GM19452 (cell line): ENCODE measurements around the gene CLCNKA.
"Not testable (repeated sequence)": the region's sequence is repeated elsewhere in the genome, so short reads cannot be mapped to it uniquely, and the experiment has no call there.

Experiments used
- ATAC-seq: cut with Tn5 transposase; IDR thresholded peaks from one replicate; pipeline ENCODE4 v1.9.1; 2021; ENCODE audit not compliant: unreplicated experiment

The CLCNKA gene

DNA sequence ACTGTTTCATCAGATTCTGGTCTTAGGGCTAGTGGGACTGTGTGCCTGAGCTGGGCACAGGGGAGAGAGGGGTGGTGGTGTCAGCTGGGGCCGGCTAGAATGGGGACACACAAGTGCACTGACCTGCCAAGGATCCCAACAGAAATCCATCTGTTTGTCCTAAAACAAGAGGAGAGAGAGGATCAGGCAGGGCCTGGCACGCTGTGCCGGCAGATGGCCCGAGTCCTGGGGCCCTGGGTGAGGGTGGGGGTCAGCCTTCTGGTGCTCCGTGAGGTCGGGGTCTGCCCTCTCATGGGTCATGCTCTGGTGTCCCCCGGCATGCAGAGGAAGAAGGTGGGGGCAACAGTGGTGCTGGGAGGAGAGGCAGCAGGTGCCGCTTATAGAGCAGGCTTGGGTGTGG lies 18.0 kb downstream of the CLCNKA start:
- ATAC-seq = not testable (repeated sequence)

DNA sequence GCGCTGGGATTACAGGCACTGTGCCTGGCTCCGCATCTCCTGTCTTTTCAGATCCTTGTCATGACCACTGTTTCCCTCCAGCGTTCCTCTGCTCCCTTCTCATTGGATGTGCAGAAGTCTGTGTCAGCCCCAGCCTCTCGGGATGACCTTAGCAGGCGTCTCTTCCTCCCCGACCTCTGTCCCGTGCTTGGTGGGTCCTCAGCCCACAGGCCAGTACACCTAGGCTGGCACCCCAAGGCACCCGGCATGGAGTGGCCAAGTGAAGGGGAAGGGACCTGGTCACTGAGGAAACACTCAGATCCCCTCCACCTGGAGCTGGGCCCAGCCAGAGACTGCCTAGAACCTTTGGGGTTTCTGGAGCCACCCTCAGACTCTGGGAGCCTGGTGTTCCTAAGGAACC lies 19.4 kb downstream of the CLCNKA start:
- no peak for ATAC-seq

DNA sequence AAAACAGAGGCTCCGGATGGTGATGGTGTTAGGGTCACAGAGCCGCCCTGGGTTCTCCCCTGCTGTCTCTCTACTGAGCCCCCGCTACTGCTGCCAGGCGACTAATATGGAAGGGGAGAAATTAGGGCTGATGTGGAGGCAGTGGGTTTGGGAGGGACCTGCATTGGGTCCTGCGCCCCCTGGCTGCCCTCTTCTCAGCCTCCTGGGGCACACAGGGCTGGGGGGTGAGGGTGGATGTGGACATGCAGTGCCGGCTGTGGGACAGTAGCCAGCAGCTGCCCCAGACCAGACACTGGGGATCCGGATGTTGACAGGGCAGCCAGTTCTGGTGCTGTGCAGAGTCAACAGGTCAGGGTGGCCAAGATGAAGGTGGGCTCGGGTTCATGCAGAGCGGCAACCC lies 20.3 kb downstream of the CLCNKA start:
- ATAC-seq = no peak

DNA sequence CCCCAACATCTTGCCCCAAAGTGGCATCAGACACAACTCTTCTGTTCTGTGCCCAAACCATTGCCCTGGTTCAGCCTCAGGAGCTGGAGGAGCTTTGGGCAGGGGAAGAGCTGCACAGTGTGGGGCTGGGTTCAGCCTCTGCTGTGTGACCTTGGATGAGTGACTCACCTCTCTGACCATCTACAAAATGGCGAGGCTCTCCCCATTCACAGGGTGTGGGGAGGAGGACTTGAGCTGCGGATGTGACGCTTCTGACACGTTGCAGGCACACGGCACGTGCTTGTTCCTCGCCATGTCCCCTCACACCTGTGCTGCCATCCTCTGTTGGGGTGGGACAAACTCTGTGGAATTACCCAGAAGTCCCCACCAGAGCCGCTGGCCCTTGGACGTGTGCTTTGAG lies 20.8 kb downstream of the CLCNKA start:
- not testable (repeated sequence) for ATAC-seq

DNA sequence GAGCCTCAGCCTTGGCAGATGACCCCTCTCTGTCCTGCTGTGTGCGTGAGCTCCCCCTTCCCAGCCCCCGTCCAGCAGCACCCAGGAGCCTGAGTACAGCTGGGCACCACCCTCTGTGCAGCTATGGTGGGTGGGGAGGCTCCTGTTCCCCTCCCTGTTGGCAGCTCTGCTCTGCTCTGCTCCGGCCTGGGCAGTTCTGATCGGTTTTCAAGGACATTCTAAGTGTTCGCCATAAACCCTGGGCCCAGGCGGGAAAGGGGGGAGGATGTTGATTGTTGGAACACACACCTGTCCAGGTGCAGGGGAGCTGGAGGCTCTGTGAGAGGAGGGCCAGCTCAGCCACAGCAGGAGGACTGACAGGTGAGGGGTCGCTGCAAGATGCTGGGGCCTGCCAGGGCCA lies 21.7 kb downstream of the CLCNKA start, which contains the start of gene CLCNKB:
Gene CLCNKB, plus strand, starts transcription at position 262 of the 400 bp plus-strand sequence. CDS start 711 bp downstream, outside the sequence.
- ATAC-seq = no peak

DNA sequence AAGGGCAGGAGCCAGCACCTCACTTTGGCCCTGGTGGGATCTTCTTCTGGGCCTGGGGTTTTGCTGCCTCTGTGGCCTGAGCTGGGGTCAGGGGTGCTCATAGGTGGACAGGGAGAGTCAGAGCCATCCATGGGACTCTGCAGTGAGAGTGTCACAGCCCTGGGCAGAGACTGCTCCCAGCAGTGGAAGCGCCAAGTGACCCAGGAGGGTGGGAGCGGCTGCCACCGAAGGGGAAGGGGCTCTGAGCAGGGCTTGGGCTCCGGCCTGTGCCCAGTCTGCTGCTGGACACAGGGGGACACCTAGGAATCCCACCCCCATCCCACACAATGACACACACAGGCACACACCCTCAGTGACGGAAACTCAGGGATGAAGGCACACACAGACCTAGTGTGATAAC lies 22.1 kb downstream of the CLCNKA start:
- ATAC-seq = no peak

DNA sequence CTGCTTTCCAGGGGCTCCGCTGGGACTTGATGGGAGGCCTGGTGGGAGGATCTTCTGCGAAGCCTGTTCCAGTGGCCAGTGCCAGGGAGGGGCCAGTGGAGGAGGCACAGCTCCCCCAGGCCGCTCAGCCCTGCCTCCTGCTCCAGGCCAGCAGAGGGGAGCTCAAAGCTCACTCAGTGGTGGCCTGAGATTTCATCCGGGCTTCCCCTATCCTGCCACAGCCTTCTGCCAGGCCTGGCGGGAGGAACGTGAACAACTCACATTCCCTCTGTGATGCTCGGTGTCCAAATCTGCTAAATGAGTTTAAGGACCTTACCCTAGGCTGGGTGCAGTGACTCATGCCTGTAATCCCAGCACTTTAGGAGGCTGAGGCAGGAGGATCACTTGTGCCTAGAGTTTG lies 25.0 kb downstream of the CLCNKA start:
- no peak for ATAC-seq

DNA sequence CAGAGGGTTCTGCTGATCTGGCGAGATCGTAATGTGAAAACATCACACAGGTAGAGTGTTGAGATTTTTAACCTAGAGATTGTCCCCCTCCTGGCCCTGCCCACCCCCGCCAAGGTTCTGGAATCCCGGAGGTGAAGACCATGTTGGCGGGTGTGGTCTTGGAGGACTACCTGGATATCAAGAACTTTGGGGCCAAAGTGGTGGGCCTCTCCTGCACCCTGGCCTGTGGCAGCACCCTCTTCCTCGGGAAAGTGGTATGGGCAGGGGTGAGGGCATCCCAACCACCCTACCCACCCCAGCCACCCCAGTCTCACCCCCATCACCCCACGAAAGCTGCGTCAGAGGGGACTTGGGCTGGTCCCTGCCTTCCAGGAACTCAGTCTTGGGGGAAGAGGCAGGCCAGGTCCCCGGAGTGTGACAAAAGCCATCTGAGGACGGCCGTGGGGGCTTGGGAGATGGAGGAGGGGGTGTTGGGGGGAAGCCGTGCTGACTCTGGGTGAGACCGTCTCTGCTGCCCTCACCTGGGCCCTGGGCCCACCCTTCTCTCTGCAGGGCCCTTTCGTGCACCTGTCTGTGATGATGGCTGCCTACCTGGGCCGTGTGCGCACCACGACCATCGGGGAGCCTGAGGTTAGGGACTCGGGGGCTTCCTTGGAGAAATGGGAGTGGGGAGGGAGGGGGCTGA lies 26.1 kb downstream of the CLCNKA start:
- no peak for ATAC-seq

DNA sequence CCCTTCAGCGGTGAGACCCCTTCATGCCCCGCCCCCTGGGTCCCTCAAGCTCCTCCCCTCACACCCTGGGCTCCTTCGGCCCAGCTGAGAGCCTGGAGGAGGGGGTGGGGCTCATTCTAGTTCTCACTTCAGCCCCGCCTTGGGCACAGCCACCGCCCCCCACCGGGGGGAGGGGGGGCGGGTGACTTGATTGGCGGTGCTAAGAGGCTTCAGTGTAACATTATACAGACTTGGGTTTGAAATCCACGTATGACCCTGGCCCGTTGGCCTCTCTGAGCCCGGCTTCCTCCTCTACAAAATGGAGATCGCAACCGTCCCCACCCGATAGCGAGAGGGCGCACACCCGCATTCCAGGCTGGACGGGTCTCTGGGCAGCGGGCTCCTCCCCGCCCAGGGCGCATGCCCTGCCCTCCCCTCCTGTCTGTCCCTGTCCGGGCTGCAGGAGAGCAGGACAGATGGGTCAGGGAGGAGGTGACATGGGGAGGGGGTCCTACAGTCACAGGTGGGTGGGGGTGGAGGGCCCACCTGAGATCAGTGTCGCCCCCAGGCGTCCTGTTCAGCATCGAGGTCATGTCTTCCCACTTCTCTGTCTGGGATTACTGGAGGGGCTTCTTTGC lies 26.8 kb downstream of the CLCNKA start:
- ATAC-seq = no peak

DNA sequence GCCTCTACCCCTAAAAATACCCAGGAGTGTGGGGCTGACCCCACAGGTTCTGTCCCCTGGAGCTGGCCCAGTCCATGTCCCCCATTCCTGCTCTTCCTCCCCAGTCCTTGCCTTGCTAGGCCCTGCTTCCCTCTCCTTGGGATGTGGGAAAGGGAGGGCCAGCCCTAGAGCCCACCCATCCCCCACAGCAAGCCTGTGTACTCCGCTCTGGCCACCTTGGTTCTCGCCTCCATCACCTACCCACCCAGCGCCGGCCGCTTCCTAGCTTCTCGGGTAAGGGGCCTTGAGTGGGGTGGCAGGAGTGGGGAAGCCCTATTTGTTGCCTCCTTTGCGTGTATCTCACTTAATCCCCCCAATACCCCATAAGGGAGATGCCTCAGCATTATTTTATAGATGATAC lies 28.5 kb downstream of the CLCNKA start:
- ATAC-seq = no peak

DNA sequence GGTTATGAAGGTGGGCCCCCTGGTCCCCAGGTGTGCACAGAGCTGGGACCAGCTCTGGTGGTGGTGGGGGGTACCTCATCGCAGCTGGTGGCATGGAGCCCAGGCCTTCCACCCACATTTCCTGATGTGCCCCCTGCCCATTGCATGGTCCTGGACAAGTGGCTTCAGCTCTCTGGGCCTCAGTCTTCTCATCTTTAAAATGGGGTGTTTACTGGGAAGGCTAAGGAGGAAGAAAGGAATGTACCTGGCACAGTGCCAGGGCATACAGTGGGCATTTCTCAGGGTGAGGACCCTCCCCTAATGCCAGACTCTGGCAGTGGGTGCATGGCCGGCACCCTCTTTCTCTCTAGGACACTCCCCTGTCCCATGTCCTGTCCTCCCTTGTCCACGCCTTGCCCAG lies 29.2 kb downstream of the CLCNKA start:
- no peak for ATAC-seq

DNA sequence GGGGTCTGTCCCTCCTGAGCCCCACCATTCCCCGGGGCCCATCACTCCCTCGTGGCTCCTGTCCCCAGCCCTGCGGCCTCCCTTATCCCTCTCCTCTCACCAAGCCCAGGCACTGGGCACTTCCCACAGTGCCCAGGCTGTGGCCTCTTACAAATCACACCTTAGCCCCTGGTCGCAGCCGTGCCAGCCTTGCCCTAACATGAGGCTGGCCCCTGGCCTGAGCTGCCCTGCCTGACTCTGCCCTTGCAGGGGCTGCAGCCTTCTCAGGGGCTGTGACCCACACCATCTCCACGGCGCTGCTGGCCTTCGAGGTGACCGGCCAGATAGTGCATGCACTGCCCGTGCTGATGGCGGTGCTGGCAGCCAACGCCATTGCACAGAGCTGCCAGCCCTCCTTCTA lies 30.1 kb downstream of the CLCNKA start:
- ATAC-seq = not testable (repeated sequence)

DNA sequence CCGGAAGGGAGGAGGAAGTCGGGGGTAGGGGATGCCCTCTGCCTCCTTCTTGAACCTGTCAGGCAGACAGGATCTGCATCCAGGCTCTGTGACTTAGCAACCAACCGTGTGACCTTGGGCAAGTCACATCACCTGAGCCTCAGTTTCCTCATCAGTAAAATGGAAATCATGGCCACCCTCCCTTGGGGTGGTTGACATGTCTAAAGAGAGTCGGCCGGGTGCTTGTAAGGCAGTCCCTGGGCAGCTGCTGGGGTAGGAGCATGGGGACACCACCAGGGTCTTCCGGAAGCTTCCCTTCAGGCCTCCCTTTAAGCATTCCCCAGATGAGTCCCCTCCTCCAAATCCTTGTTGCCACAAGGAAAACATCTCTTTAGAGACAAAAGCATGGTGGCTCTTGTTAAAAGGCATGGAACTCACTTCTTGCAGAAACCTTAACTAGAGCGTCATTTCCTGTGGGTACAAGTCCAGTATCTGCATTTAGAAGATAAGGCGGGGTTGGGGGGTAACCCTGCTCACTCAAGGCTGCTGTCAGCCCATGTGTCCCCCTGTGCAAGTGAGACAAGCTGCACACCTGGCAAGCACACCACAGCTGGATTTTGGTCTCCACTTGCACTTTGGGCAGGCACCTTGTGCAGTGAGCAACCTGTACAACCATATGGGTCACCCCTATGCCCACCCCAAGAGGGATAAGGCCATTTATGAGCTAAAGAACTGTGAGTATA lies 32.1 kb downstream of the CLCNKA start:
- no peak for ATAC-seq

DNA sequence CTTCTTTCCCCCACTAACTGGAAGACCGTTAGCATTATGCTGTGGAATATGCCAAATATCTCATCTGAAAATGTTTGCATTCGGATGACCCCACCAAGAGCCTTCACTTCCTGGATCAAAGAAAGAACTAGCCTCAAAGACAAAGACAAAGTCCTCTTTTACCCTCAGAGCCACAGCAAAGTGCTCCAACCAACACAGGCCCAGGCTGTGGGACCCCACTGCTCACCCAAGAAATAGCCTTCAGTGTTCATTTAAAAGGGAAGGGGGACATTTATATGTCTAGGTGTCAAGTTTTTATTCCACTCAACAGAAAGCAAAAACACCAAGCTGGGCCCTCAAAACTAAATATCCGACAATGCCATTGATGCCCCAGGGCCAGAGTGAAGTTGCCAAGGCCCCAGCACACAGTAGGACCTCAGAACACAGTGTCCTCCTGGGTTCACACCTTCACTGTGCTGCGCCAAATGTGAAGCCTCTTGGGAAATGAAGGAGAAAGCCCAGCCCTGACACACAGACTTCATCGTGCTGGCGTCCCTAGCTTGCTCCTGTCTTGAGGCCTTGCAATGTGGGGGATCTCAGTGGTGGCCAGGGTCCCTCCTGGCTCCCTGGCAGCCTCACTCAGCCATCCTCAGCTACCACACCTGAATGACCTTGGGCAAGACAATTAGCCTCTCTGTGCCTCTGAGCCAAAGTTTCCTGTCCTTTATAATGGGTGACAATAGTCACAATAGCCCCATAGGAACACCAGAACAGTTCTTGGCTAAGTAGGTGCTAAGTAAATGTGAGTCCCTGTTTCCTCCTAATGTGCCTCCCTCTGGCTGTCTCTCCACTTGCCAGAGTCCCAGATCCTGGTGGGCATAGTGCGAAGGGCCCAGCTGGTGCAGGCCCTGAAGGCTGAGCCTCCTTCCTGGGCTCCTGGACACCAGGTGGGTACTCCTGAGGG lies 33.0 kb downstream of the CLCNKA start:
- ATAC-seq = no peak

DNA sequence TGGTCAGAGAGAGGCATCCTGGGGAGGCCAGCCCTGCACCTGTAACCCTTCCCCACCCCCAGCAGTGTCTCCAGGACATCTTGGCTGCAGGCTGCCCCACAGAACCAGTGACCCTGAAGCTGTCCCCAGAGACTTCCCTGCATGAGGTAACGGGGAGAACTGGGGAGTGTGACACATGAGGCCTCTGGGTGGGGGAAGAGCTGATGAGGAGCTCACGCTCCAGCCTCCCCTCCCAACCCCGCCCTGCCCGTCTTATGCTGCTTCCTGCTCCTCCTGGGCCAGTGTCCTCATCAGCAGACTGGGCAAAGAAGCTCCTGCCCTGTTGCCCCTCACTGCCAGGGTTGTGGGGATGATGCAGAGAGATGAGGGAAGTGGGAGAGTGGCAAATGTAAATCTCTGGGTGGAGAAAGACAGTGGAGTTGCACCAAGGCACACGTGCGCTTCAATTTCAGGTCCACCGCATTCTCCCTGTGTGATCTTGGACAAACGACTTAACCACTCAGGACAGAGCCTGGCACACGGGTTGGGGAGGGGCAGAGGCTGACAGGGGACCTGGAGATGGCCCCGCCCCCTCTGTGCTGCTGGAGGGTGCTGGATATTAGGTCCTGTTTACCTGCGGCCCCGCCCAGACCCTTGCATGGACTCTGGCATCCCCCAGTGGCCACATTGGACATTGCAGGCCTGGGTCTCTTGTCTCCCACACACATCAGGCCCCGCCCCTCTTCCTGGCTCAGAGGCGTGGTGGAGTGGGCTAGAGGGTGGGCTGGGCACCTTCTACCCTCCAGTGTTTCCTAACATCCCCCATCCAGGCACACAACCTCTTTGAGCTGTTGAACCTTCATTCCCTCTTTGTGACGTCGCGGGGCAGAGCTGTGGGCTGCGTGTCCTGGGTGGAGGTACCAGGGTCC lies 34.0 kb downstream of the CLCNKA start:
- ATAC-seq = no peak

DNA sequence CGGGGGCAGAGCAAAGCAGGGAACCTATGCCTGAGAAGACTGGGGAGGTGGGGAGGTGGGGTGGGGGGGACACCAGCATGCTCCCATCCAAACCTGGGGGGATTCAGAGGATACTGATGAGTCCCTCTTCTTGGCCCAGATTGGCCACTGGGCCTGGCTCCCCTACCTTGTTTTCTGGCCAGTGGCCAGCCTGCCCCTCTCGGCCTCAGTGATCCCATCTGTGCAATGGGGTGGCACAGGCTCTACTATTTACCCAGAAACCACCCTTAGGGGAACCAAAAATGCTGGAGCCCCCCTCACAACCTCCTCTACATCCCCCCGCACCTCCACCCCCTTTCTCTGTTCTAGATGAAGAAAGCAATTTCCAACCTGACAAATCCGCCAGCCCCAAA lies 34.7 kb downstream of the CLCNKA start:
- ATAC-seq = not testable (repeated sequence)

DNA sequence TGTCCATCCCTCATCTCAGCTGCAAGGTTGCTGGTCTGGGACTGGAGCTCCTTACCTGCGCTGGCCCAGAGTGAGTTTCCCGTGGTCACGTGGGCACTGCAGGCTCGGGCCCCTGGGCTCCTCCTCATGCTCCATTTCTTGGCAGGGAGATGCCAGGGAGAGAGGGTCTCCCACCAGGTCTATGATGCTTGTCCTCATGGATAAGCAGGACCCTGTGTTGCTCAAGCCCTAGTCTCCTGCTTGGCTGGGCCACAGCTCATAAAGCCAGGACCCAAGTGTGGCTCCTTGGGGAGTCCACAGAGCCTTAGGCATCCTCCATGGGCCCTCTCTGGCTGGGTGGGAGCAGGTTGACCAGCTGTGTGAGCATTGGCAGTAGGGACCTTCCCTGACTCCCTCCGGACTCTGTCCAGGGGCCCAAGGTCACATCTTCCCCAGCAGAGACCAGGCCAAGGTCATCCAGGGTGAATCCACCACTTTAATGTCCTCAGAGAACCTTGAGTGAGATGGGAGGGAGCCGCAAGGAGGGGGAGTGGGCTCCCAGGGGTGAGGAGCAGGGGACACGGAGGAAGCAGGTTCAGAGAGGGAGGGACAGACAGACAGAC lies 35.6 kb downstream of the CLCNKA start:
- not testable (repeated sequence) for ATAC-seq

DNA sequence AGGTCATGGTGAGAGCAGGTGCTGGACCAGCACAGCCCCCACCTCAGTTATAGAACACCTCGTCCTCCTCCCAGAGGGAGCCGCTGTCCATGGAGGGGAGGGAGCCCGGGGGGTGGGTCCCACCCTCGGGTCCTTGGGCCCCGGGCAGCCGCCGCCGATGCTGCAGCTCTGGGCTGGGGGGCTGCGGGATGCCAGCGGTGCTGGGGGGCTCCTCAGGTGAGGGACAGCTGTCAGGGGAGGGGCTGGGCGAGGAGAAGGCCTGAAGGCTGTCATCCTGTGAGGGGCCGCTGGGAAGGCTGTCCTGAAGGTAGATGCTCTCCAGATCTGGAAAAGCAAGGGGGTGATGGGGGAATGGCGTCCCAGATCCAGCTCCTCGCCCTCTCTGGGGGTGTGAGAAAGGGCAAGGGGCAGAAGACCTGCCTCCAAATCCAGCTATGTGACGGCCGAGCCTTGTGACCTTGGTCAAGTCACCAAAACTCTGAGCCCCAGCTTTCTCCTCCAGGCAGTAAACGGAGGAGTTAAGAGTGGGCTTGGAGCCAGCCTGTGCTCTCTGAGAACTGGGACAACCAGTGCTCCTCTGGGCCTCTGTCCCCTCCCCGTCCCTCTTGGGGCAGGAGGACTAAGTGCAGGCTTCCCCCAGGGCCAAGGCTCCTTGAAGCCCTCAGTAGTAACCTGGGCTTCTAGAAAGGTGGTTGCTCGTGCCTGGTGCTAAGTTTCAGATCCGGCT lies 36.7 kb downstream of the CLCNKA start:
- ATAC-seq = not testable (repeated sequence)

DNA sequence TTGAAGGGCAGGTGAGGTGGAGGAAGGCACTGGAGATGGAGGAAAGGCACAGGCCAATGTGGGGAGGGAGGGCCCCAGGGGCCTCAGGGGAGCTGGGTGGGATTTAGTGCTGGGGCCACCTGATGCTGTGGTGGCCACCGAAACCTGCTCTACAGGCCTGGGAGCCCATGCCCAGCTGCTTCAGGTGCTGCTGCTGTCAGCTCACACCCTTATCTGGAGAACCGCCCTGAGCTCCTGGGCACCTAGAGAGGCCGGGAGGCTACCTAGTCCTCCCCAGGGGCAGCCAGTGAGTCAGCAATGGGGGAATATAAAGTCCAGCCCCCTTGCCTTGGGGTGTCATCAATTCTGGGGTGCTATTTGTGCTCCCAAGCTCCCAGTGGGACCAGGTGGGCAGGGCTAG lies 39.4 kb downstream of the CLCNKA start:
- ATAC-seq = no peak
